Type B pancreatic cell (in vitro differentiated cells): ENCODE measurements around the gene ZC3H7B. TPM values are rescaled to one million over a fixed set of nuclear protein-coding genes. Genes with fewer than 3 reads are reported as not detected.

Experiments used
- DNase-seq: peaks from one replicate; pipeline ENCODE4 v3.0.0; 2021; ENCODE audit warnings: mixed read lengths; ENCODE audit not compliant: unreplicated experiment; ENCODE audit errors: extremely low spot score
- H3K27ac Mint-ChIP-seq: 2 replicates; pipeline ENCODE4 v1.8.0; 2021; ENCODE audit warnings: mild to moderate bottlenecking, mixed read lengths
- H3K27me3 Mint-ChIP-seq: 2 replicates; pipeline ENCODE4 v1.8.0; 2021; ENCODE audit warnings: mixed read lengths
- H3K36me3 Mint-ChIP-seq: 2 replicates; pipeline ENCODE4 v1.8.0; 2021; ENCODE audit warnings: mixed read lengths
- H3K4me1 Mint-ChIP-seq: one replicate; pipeline ENCODE4 v1.8.0; 2021; ENCODE audit warnings: mixed read lengths; ENCODE audit not compliant: unreplicated experiment
- H3K4me3 Mint-ChIP-seq: 2 replicates; pipeline ENCODE4 v1.8.0; 2021; ENCODE audit warnings: mild to moderate bottlenecking, mixed read lengths
- H3K9me3 Mint-ChIP-seq: 2 replicates; pipeline ENCODE4 v1.8.0; 2021; ENCODE audit warnings: mixed read lengths
- CTCF ChIP-seq: fragments of 200-600 bp; sonication (generic); conservative IDR thresholded peaks from 2 replicates; pipeline ENCODE4 v1.5.0; 2021; ENCODE audit warnings: antibody characterized with exemption, mild to moderate bottlenecking
- total RNA-seq: library from RNA; stranded (reverse); gene quantifications from 2 replicates; pipeline ENCODE4 v1.2.1, GENCODE V29; 2021; ENCODE audit warnings: low replicate concordance

ZC3H7B gene
- total RNA-seq, 1 donor from 2014 or later: 74.3 TPM

GRCh38 chr22:41357191-41357590, 55.9 kb downstream of the ZC3H7B start:
- Mint-ChIP-seq H3K36me3 (peaks cover 8% of the 10 kb centered on the region), H3K4me3 (no peak overlapping the region), H3K9me3 (no peaks in the 10 kb centered on the region), H3K4me1 (peaks cover 14% of the 10 kb centered on the region), H3K27ac (no peak overlapping the region), H3K27me3 (no peaks in the 10 kb centered on the region)
- no peak for TF ChIP-seq CTCF
- no peak for DNase-seq

GRCh38 chr22:41358927-41359326, 57.6 kb downstream of the ZC3H7B start:
- H3K36me3 Mint-ChIP-seq: peaks cover 7% of the 10 kb centered on the region

GRCh38 chr22:41359376-41359775, 58.1 kb downstream of the ZC3H7B start:
- peaks cover 14% of the 10 kb centered on the region for H3K4me1 Mint-ChIP-seq
- DNase-seq: no peak
- H3K36me3 Mint-ChIP-seq: peaks cover 7% of the 10 kb centered on the region
- TF ChIP-seq CTCF: no peak
- H3K4me3 Mint-ChIP-seq: no peak overlapping the region
- no peaks in the 10 kb centered on the region for H3K9me3 Mint-ChIP-seq
- no peaks in the 10 kb centered on the region for H3K27me3 Mint-ChIP-seq
- peak overlapping the region; percentile 60 for H3K27ac Mint-ChIP-seq

More at GRCh38 chr22:41358927-41359326, 57.6 kb downstream of the ZC3H7B start:
- H3K9me3 Mint-ChIP-seq: no peaks in the 10 kb centered on the region
- DNase-seq: no peak
- H3K4me1 Mint-ChIP-seq: peaks cover 14% of the 10 kb centered on the region
- H3K27ac Mint-ChIP-seq: no peak overlapping the region
- TF ChIP-seq CTCF: no peak
- H3K27me3 Mint-ChIP-seq: no peaks in the 10 kb centered on the region
- H3K4me3 Mint-ChIP-seq: no peak overlapping the region

- H3K27ac Mint-ChIP-seq: peak overlapping the region; percentile 61
- H3K9me3 Mint-ChIP-seq: no peaks in the 10 kb centered on the region
- no peak for DNase-seq
- no peaks in the 10 kb centered on the region for H3K27me3 Mint-ChIP-seq
- peak overlapping the region; percentile 51 for H3K4me3 Mint-ChIP-seq
- peaks cover 14% of the 10 kb centered on the region for H3K4me1 Mint-ChIP-seq
- TF ChIP-seq CTCF: no peak
- peaks cover 7% of the 10 kb centered on the region for H3K36me3 Mint-ChIP-seq
These were observed 58.8 kb downstream of the ZC3H7B start for GRCh38 chr22:41360126-41360525.

- TF ChIP-seq CTCF: no peak
- no peak overlapping the region for H3K4me3 Mint-ChIP-seq
- no peak overlapping the region for H3K27ac Mint-ChIP-seq
- peaks cover 7% of the 10 kb centered on the region for H3K36me3 Mint-ChIP-seq
- no peaks in the 10 kb centered on the region for H3K27me3 Mint-ChIP-seq
- no peaks in the 10 kb centered on the region for H3K9me3 Mint-ChIP-seq
- H3K4me1 Mint-ChIP-seq: peaks cover 14% of the 10 kb centered on the region
- DNase-seq: no peak
These were observed 60.5 kb downstream of the ZC3H7B start for GRCh38 chr22:41361716-41362310.
